PC-3 (cell line): ENCODE results near the gene IL1RN. TPM values are rescaled to one million over a fixed set of nuclear protein-coding genes. Genes with fewer than 3 reads are reported as not detected.

ENCODE experiments used
- ATAC-seq: fragments of 200-7000 bp; cut with Tn5 transposase; 2 replicates; pipeline ENCODE4 v1.9.1; 2020; ENCODE audit warnings: mild to moderate bottlenecking, moderate library complexity
- BruUV-seq: library from RNA; stranded (reverse); fragments of 400-500 nt; replicated peaks from 2 replicates; lab custom pipeline; 2021; lab: Mats Ljungman, UMichigan
- CTCF ChIA-PET: fragments of 300-600 bp; sonication (Branson Sonifier 250); formaldehyde crosslinking; loops from one replicate; lab custom pipeline; 2022; ENCODE audit warnings: antibody characterized with exemption; lab: Charles Lee
- POLR2A ChIA-PET: fragments of 300-600 bp; sonication (Branson Sonifier 250); formaldehyde crosslinking; loops from one replicate; lab custom pipeline; 2022; ENCODE audit warnings: antibody characterized with exemption; ENCODE audit not compliant: unreplicated experiment; lab: Charles Lee
- DNase-seq: peaks from one replicate; pipeline ENCODE4 v3.0.0-alpha.2; 2015
- H2AFZ ChIP-seq: fragments of 300-600 bp; sonication (generic); 2 replicates; pipeline ENCODE4 v1.6.0; 2016; ENCODE audit warnings: antibody characterized with exemption, low read length
- H3F3A ChIP-seq: fragments of 300-600 bp; sonication (generic); one replicate; pipeline ENCODE4 v1.6.0; 2017; ENCODE audit warnings: antibody characterized with exemption, low read length, control low read depth, mild to moderate bottlenecking; ENCODE audit not compliant: unreplicated experiment
- H3K27ac ChIP-seq: fragments of 300-600 bp; sonication (generic); 2 replicates; pipeline ENCODE4 v1.5.1; 2016; ENCODE audit warnings: mild to moderate bottlenecking, low read length
- H3K27me3 ChIP-seq: fragments of 300-600 bp; sonication (generic); 2 replicates; pipeline ENCODE4 v1.6.1; 2016; ENCODE audit warnings: low read length, mixed read lengths
- H3K36me3 ChIP-seq: fragments of 300-600 bp; sonication (generic); 2 replicates; pipeline ENCODE4 v1.6.1; 2016; ENCODE audit warnings: low read depth, mixed run types, low read length, mixed read lengths
- H3K4me1 ChIP-seq: fragments of 300-600 bp; sonication (generic); 2 replicates; pipeline ENCODE4 v1.5.1; 2016; ENCODE audit warnings: low read length; ENCODE audit not compliant: insufficient read depth
- H3K4me2 ChIP-seq: fragments of 300-600 bp; sonication (generic); 2 replicates; pipeline ENCODE4 v1.6.0; 2016; ENCODE audit warnings: low read length
- H3K4me3 ChIP-seq: fragments of 300-600 bp; sonication (generic); 2 replicates; pipeline ENCODE4 v1.5.1; 2016; ENCODE audit warnings: mild to moderate bottlenecking, low read length, mixed read lengths
- H3K79me2 ChIP-seq: fragments of 300-600 bp; sonication (generic); 2 replicates; pipeline ENCODE4 v1.6.1; 2017; ENCODE audit warnings: low read length, mixed read lengths
- H3K9ac ChIP-seq: fragments of 300-600 bp; sonication (generic); 2 replicates; pipeline ENCODE4 v1.6.0; 2016; ENCODE audit warnings: mild to moderate bottlenecking, low read length
- H3K9me2 ChIP-seq: fragments of 300-600 bp; sonication (generic); replicated peaks from 2 replicates; pipeline ENCODE4 v1.6.1; 2016; ENCODE audit warnings: mixed run types, low read length, mixed read lengths
- H3K9me3 ChIP-seq: fragments of 300-600 bp; sonication (generic); 2 replicates; pipeline ENCODE4 v1.6.1; 2016; ENCODE audit warnings: low read length, mixed read lengths
- H4K20me1 ChIP-seq: fragments of 300-600 bp; sonication (generic); 2 replicates; pipeline ENCODE4 v1.6.1; 2016; ENCODE audit warnings: low read length, mixed read lengths
- EZH2 ChIP-seq: fragments of 300-600 bp; sonication (generic); IDR thresholded peaks from one replicate; pipeline ENCODE4 v1.6.1; 2017; ENCODE audit warnings: antibody characterized with exemption, mild to moderate bottlenecking, low read length; ENCODE audit not compliant: unreplicated experiment
- EZH2phosphoT487 ChIP-seq: fragments of 300-600 bp; sonication (generic); IDR thresholded peaks from 2 replicates; pipeline ENCODE4 v1.6.1; 2018; ENCODE audit warnings: mild to moderate bottlenecking, antibody characterized with exemption, low read length, borderline replicate concordance
- intact Hi-C: fragments of 100-400 bp; cut with micrococcal nuclease; formaldehyde crosslinking; loops from 2 replicates; pipeline ENCODE4 v1.9.0; 2023
- total RNA-seq: library from RNA; depleted of rRNA; stranded (reverse); fragments of >200 nt; gene quantifications from 2 replicates; pipeline ENCODE4 v1.2.3, GENCODE V29; 2014
- TF ChIP-seq, protein P1 (sequence below): fragments of 300-600 bp; sonication (generic); conservative IDR thresholded peaks from 2 replicates; pipeline ENCODE4 v1.5.1; 2017; ENCODE audit warnings: antibody characterized with exemption, low read depth, mild to moderate bottlenecking, low read length

IL1RN gene
- total RNA-seq, 1 experiment from 2014 or later: 1.3 TPM

DNA sequence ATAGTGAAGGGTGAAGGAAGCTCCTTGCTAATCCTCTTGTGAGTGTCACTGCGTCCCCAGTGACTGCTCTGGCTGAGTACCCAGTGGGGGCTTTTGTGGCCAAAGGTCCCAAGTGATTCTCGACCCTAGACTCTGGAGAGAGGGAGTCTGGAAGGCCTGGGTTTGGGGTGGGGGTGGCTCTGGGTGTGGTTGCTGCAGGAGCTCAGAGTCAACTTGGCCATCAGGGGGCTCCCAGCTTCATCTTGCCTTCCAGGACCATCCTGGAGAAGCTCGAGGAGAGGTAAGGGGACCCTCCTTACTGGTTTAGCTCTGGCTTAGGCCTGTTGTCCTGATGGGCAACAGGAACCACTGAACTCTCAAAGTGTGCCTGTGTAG, 47.0 kb downstream of the IL1RN start:
- no TSS peak for BruUV-seq
- no peak overlapping the region for H3K9ac ChIP-seq
- POLR2A ChIA-PET: no interaction called here
- H3F3A ChIP-seq: no peaks in the 10 kb centered on the region
- DNase-seq (no peak), ATAC-seq (no peak)
- H2AFZ ChIP-seq: no peak overlapping the region
- no peaks in the 10 kb centered on the region for H3K4me1 ChIP-seq
- H3K4me3 ChIP-seq: no peak overlapping the region
- H3K9me3 ChIP-seq: no peaks in the 10 kb centered on the region
- no peaks in the 10 kb centered on the region for H4K20me1 ChIP-seq
- H3K27me3 ChIP-seq: no peaks in the 10 kb centered on the region
- CTCF ChIA-PET: no interaction called here
- no peaks in the 10 kb centered on the region for H3K36me3 ChIP-seq
- intact Hi-C loops: no loop called here
- no peaks in the 10 kb centered on the region for H3K9me2 ChIP-seq
- no peak overlapping the region for H3K27ac ChIP-seq
- no peak for TF ChIP-seq EZH2phosphoT487
- TF ChIP-seq, protein P1, sequence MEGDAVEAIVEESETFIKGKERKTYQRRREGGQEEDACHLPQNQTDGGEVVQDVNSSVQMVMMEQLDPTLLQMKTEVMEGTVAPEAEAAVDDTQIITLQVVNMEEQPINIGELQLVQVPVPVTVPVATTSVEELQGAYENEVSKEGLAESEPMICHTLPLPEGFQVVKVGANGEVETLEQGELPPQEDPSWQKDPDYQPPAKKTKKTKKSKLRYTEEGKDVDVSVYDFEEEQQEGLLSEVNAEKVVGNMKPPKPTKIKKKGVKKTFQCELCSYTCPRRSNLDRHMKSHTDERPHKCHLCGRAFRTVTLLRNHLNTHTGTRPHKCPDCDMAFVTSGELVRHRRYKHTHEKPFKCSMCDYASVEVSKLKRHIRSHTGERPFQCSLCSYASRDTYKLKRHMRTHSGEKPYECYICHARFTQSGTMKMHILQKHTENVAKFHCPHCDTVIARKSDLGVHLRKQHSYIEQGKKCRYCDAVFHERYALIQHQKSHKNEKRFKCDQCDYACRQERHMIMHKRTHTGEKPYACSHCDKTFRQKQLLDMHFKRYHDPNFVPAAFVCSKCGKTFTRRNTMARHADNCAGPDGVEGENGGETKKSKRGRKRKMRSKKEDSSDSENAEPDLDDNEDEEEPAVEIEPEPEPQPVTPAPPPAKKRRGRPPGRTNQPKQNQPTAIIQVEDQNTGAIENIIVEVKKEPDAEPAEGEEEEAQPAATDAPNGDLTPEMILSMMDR: no peak
- no peak for TF ChIP-seq EZH2
- H3K4me2 ChIP-seq: no peak overlapping the region
- H3K79me2 ChIP-seq: no peaks in the 10 kb centered on the region

DNA sequence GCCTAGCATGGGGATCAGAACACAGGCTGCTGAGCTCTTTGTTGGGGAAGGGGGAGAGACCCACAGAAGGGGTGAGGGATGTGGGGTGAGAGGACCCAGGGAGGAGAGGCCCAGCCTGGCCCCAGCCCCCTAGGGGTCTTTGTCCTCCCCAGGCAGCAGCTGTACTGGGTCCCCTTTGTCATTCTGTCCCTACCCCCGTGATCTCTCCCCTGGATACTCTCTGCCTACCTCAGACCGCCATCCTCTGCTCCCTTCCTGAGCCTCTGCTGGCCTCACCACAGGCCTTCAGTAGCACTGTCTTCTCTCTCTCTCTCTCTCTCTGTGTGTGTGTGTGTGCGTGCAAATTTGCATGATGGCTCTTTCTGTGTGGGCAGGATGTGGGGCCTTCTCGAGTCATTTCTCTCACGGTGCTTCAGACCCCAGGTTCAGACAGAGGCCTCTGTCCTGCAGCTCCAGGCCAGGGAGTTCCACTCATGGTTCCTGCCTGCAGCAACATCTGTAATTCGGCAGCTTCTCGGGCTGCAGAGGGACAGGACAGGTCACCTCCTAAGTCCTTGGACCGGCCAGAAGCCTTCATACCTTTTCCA, 47.7 kb downstream of the IL1RN start:
- H3K9me2 ChIP-seq: no peaks in the 10 kb centered on the region
- ChIA-PET CTCF (no interaction called here), POLR2A (no interaction called here)
- H3K4me1 ChIP-seq: no peaks in the 10 kb centered on the region
- H4K20me1 ChIP-seq: no peaks in the 10 kb centered on the region
- no peak overlapping the region for H3K9ac ChIP-seq
- BruUV-seq: no TSS peak
- ATAC-seq: no peak
- no peaks in the 10 kb centered on the region for H3K27me3 ChIP-seq
- TF ChIP-seq EZH2phosphoT487 (no peak), EZH2 (no peak)
- TF ChIP-seq, protein P1: no peak
- H3K79me2 ChIP-seq: no peaks in the 10 kb centered on the region
- no peak overlapping the region for H3K27ac ChIP-seq
- DNase-seq: no peak
- intact Hi-C loops: no loop called here
- no peaks in the 10 kb centered on the region for H3K36me3 ChIP-seq
- no peak overlapping the region for H3K4me2 ChIP-seq
- H3F3A ChIP-seq: no peaks in the 10 kb centered on the region
- H3K4me3 ChIP-seq: no peak overlapping the region
- no peak overlapping the region for H2AFZ ChIP-seq
- H3K9me3 ChIP-seq: no peaks in the 10 kb centered on the region
